Stimulated activated naive CD8-positive, alpha-beta T cell treated with anti-CD3 and anti-CD28 coated beads, Interleukin-15, Interleukin-2, amounts not matched to agents 100 U/mL and 50 U/mL, for 24 hours (primary cell): Measurements from ENCODE around the gene YJEFN3.

Experiments
- ATAC-seq: fragments of 150-1000 bp; cut with Tn5 transposase; one replicate; pipeline ENCODE4 v1.10.0; 2021
- DNase-seq: peaks from one replicate; pipeline ENCODE4 v3.0.0; 2021

YJEFN3 gene, protein sequence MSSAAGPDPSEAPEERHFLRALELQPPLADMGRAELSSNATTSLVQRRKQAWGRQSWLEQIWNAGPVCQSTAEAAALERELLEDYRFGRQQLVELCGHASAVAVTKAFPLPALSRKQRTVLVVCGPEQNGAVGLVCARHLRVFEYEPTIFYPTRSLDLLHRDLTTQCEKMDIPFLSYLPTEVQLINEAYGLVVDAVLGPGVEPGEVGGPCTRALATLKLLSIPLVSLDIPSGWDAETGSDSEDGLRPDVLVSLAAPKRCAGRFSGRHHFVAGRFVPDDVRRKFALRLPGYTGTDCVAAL

DNA sequence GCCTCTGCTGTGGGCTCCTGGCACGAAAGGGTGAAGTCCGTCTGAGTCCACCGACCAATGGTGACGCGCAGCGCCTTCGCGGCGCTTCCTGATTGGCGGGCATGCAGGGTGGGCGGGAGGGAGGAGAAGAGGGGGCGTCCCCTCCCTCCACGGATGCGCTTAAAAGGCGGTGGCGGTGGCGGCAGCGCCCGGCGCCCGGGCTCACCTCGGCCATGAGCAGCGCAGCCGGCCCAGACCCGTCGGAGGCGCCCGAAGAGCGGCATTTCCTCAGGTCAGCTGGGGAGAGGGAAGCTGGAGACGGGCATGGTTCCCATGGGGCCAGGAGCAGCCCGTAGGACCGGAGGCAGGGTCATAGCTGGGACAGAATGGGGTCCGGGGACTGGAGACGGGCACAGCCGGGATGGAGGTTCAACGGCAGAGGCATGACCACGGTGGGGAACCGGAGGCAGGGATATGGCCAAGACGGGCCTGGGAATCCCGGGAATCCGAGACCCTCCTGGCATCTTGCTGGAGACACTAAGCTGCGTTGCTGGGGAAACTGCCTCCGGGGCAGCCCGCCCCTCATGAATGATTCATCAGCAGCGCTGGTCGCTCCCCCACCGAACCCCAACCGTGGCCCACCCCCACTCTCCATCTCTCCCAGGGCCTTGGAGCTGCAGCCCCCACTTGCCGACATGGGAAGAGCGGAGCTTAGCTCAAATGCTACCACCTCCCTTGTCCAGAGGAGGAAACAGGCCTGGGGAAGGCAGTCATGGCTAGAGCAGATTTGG is at the start of gene YJEFN3:
Gene YJEFN3 (plus strand): TSS at position 191 of the 770 bp plus-strand sequence. CDS start 22 bp downstream, at position 213.
- ATAC-seq, result no peak
- DNase-seq, result no peak

DNA sequence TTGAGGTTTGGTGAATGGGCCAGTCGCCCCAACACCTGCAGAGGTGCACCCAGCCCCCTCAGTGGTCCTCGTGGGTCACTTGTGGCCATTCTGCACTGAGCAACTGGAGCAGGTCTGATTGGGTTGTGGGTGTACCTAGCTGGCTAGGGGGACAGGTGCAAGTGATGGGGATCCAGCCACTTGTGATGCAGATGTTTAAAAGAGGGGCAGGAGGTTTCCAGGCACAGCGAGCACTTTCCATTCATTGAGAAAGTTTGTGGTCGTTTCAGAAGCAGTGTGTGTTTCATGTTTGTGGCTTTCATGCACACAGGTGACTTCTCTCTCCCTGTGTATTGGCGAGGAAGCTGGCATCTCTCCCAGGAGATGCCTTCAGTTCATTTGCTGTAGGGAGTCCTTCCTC is 48.0 kb upstream of the YJEFN3 start:
- ATAC-seq (peak; percentile 68), DNase-seq (no peak)

DNA sequence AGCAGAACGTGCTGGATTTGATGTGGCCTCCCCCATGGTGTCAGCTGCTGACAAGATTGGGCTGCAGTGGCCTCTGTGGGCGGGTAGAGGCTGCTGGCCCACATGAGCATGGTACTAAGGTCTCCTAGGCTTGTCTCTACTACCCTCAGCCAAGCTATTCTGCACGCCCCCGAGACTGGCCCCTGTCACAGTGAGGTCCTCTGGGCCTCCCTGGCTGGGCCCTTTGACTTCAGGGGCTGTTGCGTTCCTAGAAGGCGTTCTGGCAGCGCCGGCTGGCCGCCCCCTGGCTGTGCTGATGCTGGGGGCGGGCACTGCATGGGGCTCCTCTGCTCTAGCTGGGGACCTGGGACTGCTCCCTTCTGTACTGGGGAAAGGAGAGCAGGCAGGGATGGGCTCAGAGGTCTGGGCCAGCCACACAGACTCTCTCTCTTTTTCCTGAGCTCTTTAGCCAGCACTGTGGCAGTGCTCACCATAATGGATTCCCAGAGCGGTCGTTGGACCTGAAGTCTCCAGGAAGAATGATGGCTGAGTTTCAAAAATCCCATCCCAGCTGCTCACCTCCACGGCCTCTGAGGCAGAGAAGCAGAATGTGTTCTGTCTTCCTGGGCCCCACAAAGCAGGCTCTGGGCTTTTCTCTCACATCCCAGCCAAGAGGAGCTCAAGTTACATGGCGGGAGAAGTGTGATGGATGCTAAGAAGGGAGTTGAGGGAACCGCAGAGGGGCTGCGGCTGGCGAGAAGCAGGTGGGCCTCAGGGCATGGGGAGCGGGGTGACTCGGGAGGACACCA is 45.7 kb upstream of the YJEFN3 start:
- ATAC-seq, result no peak
- no peak for DNase-seq

DNA sequence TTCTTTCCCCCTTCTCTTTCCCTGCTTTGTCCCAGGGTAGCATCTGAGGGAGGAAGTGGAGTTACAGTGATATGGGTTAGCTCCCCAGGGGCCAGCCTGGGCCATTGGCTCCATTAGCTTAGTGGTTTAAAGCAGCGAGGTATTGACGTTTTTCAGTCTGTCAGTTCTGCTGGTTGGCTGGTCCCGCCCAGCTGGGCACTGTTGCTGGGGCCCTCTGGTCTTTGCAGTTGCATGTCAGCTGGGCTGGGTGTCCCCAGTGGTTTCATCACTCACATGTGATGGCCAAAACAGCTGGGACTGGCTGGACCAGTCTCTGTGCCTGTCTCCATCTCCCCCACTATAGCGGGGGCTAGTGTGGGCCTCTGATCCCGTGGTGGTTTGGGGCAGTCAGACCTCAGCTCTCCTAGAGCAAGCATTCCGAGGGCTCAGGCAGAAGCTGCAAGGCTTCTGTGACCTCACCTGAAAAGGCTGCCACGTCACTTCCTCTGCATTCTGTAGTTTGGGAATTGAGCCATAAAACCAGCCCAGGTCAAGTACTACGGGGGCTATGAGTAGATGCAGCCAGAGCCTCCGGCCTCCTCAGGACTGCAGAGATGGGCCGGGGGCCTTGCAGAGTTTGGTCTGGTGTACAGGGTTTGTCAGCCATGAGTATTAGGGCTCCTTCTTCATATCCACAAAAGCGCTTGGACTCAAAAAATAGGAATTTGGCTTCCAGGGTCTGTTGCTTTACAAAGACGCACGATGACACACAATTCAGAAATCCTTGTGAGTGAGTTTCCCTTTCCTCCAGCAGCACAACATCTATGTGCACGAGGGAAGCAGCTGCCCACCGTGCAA is 43.3 kb upstream of the YJEFN3 start:
- ATAC-seq, result no peak
- no peak for DNase-seq

DNA sequence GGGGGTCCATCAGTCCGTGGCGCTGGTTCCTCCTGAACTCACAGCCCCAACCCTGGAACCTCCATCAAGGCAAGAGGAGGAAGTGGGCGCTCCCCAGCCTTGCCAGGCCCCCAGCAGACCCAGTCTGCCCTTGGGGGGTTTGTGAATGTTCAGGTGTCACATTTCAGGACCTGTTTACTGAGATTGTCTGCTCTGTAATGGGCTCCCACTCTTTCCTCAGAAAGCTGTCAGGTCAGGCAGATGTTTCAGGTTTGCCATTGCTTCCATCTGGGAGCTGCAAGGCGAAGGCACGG is 42.8 kb upstream of the YJEFN3 start:
- ATAC-seq, result no peak
- no peak for DNase-seq

DNA sequence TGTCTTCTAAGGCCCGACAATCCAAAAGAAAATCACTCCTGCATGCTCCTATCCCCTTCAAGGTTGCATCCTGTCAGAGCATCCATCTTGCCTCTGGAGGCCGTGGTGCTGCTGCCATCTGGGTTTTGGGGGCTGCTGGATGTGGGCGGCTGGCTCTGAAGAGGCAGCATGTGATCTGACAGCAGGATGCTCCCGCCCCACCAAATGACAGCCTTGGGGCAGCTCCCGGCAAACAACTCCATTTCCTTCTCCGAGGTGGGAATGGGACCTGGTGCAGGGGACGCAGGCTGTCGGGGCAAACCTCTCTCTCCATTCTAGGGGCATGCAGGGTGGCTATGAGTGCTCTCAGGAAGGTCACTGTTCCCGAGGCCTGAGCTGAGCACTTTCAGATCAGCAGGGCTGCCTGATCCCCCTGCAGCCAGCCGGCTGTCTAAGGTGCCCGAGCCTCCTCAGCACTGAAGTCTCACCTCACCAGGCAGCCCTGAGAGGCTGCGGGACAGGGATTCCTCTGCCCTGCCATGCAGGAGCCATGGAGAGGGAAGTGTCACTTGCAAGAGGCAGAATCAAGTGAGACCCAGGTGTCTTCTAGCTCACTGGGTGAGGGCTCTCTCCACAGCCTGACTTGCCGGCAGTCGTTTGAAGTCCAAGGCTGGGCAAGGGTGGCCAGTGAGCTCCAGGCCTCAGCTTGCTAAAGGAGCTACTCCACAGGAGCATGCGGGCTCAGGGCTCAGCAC is 42.2 kb upstream of the YJEFN3 start:
- ATAC-seq (no peak), DNase-seq (no peak)

DNA sequence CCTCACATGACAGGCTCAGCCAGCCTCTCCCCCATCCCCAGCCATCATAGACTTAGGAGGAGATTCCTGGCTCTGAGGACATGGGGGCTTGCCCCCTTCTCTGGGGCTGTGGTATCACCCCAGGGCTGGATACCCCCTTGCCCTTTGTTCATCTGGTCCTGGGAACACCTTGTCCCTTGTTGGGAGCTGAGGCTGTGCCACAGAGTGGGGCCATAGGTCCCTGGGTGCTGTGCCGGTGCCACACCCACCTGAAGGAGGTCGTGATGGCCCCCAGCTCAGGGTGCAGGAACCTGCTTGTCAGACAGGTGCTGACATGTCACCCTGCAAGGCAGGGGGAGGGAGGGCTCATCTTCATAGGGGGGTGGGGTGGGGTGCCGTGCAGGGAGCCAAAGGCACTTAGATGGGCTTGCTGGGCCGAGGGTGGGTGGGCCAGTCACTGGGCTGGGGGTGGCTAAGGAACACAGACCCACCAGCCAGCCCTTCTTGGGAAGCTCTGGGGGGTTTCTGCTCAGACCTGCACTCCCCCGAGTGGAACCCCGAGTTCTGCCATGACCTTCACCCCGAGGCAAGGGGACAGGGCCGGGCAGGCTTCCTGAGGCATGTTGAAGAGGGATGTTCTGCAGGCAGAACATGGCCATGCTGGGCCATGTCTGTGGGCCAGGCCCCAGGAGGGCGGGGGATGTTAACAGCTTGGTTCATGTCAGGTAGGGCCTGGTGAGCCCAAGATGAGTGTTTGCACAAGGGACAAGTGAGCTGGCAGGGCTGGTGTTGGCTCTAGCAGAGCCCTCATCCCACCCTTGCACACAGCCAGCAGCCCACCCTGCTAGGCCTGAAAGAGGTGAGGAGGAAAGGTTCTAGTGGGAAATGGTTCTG is 41.4 kb upstream of the YJEFN3 start:
- ATAC-seq, result no peak
- DNase-seq, result no peak

DNA sequence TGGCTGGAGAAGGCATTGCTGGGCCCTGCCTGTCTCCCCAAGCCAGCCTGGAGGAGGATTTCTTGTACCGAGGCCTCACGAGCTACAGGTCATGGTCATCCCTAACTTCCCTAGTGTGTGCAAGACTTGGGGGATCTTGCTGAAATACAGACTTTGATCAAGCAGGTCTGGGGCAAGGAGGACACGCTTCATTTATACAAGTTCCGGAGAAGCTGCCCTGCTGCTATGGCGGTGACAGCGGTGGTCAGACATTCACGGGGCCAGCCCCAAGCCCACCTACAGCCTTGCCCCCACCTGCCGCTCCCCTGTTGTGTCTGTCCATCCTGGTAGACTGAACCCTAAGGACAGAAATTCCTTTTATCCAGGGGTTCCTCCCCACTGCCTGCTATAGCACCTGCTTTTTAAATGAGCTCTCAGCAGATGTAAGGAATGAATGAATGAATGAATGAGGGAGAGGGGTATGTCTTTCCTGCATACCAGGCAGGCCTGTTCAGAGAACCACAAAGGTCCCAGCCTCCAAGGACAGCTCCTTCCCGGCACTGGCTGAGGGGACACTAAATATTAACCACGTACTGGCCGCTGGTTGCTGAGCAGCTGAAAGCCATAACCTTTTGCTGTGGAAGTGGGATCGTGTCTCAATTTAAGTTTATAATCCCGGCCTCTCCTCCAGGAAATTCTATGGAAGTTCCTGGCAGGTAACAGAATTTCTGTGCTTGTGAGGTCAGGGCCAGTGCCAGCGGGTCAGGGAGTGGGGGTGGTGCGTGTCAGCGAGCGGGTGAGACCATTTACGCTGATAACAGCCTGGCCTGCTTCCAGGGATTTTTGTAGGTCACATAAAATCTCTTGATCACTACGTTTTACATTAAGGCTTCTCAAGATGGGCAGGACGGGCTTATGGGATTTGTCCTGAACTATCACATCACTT is 40.5 kb upstream of the YJEFN3 start:
- no peak for DNase-seq
- ATAC-seq, result no peak

DNA sequence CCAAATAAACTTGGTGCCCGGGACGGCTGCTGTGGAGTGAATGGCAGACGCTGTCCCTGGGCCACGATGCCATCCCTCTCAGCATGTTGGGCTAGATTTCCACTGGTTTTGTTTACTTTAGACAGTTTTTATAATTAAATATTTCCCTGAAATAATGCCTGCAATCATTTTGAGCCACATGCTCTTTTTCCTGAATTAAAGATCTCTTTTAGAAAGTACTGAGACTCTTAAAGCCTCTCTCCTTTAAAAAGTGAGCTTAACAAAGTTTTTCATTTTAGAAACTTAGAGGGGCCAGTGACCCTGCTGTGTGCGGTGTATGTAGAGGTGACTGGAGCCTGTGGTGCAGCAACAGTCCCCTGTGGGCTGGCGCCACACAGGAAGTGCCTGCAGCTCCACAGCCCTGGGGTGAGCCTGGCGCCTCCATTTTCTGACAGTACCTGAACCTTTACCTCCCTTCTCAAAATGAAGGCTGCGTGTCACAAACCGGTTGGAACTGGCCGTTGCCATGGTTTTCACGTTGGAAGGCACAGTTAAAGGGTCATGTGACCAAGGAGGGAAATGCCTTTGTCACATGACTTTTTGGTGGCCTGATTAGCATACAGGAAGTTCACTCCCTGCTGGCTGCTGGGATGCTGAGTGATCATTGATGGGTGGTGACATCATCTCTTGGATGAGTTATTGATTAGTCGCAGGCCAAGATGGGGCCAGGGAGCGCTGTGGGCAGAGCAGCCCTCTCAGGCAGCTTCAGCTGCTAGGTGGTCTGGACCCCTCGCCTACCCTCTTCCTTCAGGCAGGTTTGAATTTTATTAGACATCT is 39.6 kb upstream of the YJEFN3 start:
- ATAC-seq, result peak; percentile 84
- peak; percentile 74 for DNase-seq

DNA sequence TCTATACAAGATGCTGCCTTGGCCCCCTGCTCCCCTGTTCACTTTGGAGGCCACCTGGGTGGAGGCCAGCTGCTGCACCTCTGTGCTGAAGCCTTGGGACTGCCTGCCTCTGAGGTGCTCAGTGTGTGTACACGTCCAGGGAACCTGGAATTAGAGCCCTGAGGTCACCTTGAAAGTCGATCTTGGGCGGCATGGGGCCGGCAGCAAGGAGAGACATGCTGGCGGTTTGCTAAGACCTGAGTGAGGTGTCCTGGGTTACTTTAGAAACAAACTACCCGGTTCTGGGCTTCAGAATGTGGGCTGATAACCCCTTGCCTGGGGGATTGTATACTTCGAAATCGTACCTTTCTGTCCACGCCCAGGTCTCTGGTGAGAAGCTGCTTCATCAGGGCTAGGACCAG is 38.9 kb upstream of the YJEFN3 start:
- DNase-seq (no peak), ATAC-seq (no peak)

DNA sequence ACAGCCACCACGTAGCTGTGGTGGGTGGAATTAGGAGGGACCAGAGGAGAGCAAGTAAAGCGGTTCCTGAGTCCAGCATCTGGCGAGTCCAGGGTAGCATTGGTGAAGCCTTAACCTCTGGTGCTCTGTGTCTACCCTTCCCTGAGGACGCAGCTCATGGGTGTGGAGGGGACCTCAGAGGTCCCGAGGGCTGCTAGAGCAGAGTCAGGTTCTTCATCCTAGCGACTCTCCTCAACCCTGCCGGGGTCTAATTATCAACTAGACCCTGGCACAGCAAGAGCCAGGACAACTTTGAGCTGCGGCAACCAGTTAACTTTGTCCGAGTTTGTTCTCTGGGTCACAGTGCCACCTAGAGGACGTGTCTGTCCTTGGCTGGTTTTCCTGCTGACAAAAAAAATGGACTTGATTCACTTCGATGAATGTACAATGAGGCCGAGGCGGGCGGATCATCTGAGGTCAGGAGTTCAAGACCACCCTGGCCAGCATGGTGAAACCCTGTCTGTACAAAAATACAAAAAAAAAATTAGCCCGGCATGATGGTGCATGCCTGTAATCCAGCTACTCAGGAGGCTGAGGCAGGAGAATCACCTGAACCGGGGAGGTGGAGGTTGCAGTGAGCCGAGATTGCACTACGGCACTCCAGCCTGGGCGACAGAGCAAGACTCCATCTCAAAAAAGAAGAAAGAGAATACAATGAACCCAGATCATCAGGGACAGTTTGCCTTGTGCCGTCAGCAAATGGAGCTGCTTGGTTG is 38.3 kb upstream of the YJEFN3 start:
- peak; percentile 11 for ATAC-seq
- peak; percentile 81 for DNase-seq

DNA sequence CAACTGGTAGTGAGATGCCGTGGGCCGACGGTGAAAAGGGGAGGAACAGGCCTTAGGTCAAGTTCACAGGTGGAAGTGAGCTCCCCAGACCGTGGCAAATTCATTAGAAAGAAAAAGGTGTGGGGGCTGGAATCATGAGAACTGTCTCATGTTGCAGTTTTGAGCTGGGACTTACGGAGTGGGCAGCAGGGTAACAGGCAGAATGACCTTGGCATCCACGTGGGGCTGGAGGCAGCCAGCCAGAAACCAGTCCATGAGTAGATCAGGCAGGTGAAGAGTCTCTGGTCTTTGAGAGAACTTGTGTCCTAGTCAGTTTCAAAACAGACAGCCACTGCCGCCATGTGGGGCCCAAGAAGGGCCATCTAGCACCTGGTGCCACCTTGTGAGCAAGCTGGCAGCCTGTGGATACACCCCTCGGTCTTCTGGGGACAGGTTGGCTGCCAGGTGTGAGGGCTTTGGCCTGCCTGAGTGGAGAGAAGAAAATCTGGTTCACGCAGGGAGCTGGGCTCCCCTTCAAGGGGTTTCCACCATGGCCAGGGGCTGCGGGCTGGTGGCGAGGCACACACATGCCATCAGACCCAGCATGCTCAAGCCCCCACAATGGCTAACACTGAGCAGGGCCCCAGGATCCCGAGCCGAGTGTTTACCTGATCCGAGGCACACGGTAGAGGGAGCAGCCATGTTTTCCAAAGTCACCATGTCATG is 37.2 kb upstream of the YJEFN3 start:
- no peak for ATAC-seq

DNA sequence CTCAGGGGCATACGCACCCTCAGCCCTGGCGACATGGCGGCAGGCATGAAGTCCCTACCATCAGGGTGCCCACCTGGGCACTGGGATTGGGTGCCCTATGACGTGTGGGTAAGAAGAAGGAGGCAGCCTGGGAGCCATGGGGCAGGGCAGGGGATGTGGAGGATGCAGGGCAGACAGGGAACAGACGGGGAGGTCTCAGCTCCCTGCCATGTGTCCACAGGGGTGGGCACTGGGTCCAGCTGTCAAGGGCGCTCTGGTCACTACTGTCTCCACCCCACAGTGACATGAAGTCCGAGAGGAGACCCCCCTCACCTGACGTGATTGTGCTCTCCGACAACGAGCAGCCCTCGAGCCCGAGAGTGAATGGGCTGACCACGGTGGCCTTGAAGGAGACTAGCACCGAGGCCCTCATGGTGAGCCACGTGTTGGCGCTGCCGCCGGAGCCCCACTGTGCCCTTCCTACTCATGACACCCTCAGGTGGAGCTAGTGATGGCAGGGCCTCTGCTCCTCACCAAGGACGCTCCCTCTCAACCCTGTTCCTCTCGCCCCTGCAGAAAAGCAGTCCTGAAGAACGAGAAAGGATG is 36.6 kb upstream of the YJEFN3 start:
- DNase-seq (no peak), ATAC-seq (no peak)

More for the DNA sequence above, 37.2 kb upstream of the YJEFN3 start:
- DNase-seq, result no peak

DNA sequence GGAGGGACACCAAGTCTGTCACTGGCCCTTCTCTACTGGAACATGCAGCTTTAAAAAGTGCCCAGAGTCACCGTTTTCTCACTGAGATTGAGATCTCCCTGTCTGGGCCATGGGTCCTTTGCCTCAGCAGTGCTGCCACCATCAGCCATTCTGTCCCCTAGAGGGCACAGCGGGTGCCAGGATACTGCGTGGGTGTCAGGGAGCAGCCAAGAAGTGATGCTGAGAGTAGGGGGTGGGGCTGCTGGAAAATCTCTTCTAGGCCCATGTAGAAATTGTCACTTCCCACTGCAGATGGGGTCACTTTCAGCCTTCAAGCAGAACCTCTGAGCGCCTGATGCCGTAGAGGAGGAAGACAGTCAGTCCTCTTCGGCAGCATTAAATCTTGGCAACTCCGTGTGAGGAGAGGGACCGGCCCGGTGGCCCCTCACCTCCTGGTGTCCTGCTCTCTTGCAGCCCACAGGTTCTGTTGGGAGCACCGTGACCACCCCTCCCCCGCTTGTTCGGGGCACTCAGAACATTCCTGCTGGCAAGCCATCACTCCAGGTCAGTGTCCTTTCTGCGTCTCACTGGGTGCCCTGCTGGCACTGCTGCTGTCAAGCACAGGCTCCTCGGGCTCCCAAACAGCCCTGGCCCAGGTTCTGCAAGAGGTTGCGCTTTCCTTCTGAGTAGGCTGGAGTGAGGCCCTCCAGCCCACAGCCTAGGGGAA is 34.7 kb upstream of the YJEFN3 start:
- ATAC-seq (no peak), DNase-seq (no peak)

DNA sequence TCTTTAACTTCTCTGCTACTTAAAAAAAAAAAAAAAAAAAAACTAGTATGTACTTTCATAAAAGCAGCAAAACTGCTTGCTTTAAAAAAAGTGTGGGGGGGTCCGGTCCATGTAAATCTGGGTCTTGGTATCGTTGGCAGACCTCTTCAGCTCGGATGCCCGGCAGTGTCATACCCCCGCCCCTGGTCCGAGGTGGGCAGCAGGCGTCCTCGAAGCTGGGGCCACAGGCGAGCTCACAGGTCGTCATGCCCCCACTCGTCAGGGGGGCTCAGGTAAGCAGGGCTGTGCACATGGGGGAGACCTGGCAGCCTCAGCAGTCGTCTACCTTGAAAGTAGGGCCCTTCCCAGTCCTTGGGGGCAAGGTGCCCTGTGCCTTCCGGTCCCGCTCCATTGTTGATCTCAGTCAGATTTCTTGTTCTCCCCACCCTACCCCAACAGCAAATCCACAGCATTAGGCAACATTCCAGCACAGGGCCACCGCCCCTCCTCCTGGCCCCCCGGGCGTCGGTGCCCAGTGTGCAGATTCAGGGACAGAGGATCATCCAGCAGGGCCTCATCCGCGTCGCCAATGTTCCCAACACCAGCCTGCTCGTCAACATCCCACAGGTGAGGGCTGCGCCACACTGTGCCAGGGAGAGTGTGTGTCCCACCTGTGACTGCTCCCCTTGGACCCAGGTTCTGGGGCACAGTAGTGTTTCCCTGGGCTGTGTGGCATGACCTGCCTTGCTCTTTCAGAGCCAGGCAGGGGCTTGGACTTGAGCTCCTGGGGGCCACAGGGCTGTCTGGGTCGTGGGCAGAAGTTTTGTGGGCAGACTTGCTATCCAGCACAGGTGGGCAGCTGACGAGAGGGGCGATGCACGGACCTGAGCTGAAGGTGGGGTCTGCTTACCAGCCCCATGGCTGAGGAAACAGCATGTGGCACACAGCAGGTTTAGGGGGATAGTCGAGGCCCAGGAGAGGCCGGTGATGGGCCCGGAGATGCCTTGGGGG is 32.8 kb upstream of the YJEFN3 start:
- no peak for DNase-seq

More for the DNA sequence above, 32.8 kb upstream of the YJEFN3 start:
- ATAC-seq, result no peak
